Measurements from ENCODE around the gene PGF.

Gene PGF

DNA sequence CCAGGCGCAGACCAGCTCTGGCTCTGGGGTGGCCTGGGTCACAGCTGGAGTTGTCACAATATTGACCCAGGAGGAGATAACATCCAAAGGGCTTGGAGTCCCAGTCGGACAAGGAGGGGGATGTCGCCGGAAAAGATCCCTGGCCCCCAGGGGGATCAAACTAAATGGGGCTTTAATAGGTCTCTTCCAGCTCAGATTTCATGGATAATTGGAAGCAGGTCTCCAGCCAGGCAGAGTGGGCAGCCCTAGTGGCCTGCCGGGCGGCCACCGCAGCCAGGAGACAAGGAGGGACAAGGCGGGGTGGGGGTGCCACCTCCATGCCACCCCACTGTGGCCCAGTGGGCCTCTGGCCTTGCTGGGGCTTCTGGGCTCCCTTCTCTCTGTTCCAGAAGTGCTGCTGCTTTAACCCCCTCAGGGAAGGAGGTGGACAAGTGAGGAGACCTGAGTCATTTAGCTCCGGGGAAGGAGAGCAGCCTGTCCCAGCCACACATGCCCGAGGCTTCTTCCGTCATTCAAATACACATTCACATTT is 23.1 kb upstream of the PGF start:
- no peak for DNase-seq (ENCODE audit: low read depth)

DNA sequence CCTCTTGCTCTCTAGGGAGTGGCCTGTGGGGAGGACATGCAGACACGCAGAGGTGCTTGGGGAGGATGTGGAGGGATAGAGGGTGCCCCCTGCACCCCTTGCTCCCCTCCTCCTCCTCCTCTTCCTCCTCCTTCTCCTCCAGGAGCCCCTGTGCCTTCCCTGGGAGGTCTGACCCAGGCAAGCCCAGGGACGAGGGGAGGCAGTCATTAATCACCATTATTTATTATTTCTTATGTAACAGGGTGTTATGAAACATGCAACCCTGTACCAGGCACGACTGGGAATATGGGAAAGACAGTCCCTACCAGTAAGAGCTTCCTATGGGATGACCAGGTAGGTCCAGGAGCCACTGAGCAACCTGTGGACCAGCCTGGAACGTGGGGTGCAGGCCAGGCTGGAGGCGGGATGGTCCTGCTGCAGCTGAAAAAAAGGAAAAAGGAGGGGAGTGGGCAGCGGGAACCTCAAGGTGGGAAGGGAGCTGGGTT is 22.5 kb upstream of the PGF start:
- DNase-seq (ENCODE audit: low read depth) = no peak

DNA sequence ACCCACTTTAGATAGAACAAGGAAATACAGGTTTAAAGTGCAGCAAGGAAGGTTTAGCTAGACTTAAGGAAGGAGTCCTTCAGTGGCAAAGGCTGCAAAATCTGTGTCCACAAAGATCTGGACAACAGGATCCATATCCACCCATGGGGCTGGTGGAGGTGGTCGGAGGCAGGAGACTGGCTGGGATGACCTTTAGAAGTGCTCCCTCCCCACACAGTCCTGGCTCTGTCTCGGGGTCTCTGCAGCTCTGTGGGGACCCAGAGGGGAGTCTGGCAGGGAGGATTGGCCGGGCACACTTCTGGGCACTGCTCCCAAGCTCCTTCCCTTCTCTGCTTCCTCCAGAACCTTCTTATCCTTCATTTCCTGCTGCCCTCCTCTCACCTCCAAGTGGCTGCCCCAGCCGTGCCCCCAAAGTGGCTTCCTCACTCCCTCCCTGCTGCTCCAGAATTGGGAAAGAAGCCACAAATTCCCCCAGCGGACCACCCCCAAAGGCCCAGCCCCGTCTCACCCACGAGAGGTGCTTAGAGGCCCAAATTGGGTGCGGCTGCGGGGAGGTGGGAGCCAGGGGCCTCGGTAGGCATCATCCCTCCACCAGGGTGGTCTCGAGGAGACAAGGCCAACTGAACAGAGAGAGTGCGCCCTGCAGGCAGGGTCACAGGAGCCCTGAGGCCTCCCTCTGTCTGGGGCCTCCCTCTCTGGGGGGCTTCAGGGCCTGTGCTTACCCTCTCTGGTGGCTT is 21.9 kb upstream of the PGF start:
- DNase-seq (ENCODE audit: low read depth) = no peak

DNA sequence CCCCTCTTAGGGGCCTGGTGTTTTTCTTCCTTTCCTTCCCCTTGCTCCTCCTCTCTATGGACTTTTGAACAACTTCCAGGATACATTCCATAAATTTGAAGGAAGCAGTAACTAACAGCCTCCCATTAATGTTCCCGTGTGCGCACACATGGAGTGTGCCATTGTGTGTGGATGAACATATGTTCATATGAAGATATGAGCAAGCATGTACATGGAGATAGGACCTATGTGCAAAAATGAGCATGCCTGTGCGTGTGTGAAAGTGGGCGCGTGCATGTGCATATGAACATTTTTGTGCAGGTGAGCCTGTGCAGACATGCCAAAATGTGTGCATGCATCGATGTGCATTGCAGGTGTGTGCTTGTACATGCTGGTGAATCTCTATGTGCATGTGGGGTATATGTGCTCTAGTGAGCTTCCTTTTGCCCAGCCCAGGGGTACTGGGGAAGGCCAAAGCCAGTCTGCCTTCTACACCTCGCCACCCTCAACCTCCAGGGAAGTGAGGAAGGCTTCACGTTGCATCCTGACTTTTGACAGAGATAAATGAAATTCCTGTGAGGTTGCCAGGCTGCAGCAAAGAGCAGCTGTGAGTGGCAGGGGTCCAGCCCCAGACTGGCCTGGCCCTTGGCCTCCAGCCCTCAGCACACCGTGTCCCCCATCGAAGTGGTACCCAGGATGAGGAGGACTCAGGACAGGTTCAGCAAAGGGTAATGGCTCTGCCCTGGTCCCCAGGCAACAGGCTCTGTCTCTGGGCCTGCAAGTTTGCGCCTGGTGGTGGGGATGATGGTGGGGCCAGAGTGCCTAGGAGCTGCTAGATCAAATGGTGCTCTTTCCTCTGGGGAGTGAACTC is 21.1 kb upstream of the PGF start:
- no peak for DNase-seq (ENCODE audit: low read depth)

DNA sequence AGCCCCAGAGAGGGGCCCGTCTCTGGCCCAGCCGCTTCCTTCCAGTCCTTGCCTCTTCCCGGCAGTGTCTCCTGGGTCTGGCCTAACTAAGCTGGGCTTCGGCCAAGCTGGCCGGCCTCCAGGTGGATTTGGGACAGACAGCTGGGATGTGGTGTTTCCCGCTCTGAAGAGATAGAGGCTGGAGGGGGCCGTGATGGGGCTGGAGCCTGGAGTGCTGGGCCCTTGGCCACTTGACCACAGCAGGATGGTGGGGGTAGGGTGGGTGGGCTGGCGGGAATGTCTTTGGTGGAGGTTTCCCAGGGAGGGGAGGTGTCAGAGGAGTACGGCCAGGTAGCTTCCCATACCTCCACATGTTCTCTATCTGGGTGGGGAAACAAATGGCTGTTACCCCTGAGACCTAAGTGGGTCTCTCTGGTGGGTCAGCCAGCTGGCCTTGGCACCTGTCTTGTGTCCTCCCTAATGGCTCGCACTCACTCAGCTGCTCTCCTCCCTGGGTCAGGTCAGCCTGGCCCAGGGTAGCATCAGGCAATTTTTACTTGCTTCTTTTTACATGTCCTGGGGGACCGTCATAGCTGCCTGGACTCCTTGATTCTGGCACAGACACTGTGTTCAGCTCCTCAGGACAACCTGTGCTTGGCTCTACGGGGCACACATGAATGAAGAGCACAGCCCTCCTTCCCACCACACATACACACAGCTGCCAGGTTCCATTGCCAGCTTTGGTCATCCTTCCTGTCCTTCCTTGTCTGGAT is 19.8 kb upstream of the PGF start:
- DNase-seq (ENCODE audit: low read depth) = no peak

DNA sequence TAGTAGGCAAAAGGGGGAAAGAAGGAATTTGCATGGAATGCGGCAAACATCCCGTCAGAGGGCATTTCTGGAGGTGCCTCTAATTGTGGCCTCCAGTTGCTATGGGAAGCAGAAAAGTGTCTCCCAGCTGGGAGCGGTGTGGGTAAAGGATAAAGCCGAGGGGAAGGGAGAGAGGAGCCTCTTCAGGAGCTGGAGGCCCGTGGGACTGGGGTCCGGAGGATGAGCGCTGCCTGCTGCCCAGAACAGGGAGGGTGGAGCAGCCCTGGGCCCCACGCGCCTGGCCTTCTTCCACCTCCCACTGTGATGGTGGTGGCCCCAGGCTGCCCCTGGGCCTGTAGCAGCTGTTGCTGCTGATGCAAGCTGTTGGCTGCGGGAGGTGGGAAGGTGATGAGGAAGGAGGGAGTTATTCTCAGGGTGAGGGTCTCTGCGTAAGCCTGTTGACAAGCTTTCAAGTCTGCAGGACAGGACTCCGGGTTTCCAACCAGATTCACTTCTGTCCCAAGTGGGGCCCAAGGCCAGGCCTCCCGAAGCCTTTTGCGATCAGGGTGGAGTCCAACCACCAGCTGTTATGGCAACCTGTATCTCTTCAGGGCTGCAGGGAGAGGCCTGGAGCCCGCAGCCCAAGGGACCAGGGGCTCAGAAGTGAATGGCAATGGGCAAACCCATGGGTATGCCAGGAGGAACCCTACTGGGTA is 19.1 kb upstream of the PGF start:
- no peak for DNase-seq (ENCODE audit: low read depth)

DNA sequence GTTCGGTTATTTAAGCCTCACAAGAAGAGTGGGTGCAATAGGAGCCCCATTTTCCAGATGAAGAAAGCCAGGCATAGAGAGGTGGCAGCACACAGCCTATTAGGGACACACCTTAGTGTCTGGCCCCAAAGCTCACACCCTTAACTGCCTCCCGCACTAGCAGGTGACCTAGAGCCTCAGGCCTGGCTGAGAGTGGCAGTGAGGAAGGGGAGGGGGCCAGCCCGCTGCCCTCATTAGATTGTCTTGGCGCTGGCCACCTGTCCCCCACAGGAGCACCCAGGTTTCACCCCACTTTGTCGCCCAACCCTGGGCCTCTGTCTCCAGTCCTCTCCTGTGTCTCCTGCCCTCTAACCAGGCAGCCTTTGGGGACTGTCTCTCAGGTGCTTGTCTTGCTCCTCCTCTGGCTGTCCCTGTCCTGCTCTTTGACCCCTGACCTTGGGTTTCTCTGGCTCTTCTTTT is 18.5 kb upstream of the PGF start:
- no peak for DNase-seq (ENCODE audit: low read depth)

DNA sequence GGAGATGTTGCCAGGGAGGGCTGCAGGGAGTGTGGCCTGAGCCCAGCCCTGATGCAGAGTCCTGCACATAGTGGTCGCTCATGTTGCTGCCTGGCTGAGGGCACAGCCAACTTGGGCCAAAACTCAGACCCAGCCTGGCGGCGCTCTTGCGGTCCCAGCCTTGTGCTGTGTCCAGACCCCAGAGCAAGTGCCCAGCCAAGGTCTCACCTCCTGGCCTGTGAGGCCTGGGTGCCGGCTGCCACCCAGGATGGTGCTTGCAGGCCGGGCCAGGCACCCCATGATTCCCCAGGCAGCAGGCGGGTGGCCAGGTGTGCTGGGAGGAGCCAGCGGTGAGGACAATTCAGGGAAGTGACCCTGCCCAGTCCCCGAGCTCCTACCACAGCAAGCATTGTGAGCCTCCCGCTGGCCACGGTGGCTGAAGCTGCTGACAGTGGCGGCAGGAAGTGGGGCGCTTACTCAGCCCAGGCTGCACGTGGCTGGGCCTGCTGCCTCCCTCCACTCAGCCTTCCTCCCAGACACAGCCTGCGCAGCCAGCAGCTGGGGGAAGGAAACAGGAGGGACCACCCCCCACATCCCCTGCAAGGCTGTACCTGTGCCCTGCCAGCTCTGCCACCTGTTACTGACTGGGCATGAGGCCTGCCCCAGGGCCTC is 17.7 kb upstream of the PGF start:
- no peak for DNase-seq (ENCODE audit: low read depth)

DNA sequence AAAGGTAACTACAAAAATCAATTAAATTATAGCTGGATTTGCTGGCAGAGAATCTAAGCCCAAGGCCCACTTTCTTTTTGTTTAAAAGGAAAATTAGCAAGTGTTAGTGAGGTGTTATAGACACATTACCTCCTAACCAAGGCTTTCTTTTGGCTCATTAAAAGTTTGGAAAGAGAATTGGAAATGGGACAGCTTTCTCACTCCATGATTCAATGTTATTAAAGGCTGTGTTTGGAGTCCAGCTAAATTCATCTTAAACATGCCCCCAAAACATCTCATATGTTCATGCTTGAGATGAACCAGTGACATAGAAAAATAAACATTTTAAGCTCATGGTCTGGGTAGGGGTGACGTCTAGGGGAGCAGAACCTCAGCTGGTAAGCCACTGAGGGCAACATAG is 13.4 kb upstream of the PGF start:
- no peak for DNase-seq (ENCODE audit: low read depth)

DNA sequence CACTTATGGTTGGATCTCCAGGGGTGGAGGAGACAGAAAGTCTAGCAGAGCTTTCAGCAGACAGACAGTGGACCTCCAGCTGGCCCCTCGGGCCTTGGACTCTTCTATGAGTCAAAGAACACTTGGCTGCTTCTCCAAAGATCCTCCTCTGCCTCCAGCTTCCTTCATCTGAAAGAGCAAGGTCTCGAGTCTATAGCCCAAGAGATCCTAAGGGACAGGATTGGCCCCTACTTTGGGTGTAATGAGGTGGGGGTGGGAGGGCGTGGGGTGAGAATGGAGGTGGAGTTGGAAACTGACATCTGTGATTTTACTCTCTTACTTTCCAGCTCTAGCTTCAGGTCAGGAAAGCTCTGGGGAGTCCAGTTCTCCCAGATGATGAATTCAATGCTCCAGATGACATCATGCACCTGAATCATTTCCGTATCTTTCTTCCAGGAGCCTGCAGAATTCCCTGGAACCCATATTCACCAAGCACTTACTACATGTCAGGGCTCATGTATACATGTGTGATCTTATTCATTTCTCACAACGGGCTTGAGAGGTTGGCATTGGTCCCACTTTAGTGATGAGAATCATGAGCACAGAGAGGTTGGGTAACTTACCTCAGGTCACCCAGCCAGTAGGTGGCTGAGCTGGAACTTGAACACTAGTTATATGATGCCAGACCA is 10.2 kb upstream of the PGF start:
- DNase-seq (ENCODE audit: low read depth) = no peak

DNA sequence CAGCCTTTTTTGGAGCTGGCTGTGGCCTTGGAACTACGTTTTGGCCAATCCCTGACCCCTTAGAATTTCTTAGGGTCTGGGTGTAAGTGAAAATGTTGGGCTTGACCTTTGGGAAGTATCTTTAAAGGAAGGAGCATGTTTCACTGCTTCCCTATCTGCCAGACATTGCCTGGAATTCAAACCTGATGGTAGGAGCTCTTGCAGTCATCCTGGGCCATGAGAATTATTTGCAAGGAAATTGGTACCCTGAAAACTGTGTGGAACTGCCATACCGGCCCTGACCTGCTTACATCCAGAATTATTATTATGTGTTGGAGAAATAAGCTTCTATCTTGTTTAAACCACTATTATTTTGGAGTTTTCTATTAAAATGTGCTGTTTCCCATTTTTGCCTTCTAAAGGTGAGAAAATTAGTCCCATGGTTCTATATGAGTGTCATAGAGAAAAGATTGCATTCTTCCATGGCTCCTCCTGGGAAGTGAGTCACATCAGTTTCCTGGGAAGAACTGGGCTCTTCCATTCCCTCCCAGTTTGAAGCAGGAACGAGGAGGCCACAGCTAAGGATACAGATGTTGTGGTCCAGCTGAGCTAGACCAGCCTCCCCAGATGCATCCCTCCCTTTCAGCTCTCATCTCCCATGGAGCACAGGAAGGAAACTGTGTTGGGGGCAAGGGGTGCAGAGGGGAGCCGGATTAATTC is 9.5 kb upstream of the PGF start:
- no peak for DNase-seq (ENCODE audit: low read depth)

DNA sequence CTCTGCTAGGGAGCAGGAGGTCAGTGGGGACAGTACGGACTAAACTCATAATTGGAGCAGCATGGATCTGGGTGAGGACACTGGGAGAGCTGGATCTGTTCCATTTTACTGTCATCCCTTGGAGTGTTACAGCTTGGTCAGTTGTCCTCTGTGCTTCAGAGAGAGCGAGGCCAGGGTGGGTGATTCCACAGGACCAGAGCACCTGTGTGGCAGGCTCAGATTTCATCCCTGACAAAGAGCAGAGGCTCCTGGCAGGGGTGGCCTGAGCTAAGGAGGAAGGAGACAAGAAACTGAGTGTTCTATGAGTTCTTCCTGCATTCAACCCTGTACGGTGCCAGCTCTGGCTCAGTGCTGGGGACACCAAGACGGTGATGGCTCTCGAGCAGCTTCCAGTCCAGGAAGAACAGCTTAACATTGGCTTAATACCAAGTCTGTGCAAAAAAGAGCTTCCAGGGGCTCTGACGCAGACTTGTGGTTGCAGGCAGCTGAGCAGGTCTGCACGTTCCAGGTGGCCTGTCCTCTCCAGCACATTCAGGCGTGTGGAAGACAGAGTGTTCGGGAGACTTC is 8.4 kb upstream of the PGF start:
- DNase-seq (ENCODE audit: low read depth) = no peak

DNA sequence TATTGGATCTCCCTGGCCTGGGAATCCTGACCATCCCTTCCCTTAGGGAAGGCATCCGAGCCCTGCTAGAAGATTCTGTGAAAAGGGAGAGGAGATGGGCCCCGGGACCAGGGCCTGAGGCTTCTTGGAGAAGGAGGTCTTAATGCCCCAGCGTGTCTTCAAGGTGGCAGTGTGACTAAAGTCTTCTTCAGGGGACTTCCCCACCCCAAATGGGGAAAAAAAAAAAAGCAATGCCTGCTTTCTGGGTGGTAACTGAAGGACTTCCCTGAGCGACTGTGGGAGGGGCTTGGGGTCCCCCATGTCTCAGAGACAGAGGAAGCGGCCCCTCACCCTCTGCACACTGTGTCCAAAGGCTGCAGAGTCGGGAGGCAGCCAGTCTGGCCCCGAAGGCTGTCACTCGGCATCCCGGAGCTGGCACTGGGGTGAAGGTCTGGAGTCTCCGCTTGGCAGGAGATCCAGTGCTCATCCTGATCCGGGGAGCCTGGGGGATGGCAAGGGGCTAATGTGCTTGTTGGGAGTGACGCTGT is 7.8 kb upstream of the PGF start:
- no peak for DNase-seq (ENCODE audit: low read depth)

DNA sequence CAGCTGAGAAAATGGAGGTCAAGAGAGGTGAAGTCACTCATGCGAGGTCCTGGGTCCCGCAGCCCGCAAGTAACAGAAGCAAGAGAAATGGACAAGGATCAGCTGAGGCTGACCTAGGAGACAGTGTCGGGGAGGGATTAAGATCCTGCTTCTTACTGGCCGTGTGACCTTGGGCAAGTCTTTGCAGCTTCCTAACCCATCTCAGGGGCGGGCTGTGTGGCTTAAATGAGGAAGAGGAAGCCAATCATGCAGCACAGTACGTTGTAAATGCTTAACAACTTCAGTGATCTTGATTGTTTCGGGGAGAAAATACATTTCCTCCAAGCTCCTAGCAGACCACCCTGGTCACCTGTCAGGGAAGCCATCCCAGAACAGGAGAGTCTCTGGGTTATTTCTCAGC is 7.1 kb upstream of the PGF start:
- no peak for DNase-seq (ENCODE audit: low read depth)

DNA sequence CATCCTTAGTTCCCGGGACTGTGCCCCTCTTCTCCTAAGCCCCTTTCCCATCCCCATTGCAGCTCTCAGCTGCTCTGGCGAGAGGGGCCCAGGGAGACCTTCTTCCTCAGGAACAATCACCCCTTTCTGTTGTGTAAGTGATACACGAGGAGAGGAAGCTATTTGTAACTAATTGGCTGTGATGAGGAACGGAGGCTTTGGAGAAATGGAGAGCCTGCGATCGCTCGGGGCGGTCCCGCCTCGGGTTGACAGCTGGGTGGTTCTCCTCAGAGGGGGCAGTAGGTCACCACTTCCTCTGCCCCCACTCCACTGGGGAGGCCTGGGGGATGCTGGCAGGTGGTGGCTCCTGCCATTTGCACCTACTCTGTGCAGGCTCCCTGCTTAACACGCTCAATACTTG is 6.6 kb upstream of the PGF start:
- DNase-seq (ENCODE audit: low read depth) = no peak

DNA sequence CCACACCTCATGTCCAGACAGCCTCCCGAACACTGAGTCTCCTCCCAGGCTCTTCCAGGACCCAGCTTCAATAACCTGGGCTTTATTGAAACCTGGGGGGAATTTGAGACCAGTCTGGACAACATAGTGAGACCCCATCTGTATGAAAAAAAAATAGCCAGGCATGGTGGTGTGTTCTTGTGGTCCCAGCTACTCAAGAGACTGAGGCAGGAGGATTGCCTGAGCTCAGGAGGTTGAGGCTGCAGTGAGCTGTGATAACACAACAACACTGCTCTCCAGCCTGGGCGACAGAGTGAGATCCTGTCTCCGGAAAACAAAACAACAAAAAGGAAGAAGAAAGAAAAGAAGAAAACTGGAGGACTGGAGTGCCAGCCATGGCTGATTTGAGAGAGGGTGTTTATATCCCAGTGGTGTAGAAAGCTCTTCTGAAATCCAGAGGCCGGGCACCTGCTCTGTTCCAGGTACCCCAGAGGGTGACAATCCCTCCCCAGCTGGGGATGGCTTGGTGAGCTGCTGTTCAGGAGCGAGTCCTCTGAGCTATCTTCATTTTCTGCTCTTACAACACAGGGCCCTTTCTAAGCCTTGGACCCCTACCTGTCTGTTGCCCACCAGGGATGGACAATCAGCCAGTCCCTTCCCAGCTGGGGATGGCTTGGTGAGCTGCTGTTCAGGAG is 6.0 kb upstream of the PGF start:
- no peak for DNase-seq (ENCODE audit: low read depth)

DNA sequence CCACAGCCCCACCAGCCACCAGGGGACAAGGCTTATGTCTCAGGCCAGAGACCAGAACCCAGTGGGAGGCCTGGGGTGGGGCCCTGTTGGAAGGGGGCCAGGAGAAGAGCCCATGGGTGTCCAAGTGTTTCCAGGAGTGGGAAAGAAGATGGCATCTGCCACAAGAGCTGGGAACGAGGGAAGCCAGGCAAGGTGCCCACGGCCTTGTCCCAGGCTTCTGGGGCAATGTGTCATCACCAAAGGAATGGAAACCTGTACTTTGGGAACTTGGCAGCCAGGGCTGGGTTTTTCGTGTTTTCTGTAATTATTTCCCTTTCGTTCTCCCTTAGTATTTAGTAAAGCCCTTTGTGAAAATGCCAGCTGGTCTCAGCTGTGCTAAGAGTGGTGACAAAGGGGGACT is 5.3 kb upstream of the PGF start:
- DNase-seq (ENCODE audit: low read depth) = no peak

DNA sequence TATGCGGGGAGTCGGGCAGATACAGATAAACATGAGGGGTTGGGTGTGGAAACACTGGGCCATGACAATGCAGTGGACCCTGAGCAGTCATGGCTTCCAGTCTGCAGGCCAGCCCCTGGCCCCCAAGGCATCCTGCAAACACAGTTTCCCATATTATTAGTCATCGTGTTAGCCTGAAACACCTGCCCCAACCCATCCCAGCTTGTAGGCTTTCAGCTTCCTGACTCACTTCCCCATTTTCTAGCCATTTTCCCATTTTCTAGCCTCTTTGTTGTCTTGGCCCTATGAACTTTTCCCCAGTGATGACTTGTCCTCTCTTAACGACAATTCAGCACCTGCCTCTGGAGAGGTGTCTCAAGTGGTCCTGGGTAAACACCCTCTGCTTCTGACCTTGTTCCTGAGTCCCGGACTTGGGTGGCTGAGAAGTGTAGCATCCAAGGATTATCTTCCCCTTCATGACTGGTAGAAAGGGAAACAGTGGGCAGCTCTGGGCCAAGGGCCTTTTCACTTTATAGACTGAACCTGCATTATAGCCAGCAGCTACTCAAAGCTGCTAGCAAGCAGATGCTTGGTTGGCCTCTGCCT is 4.3 kb upstream of the PGF start:
- DNase-seq (ENCODE audit: low read depth) = no peak
